ENCODE results near the gene POLK.
"Not testable (repeated sequence)": the region's sequence is repeated elsewhere in the genome, so short reads cannot be mapped to it uniquely, and the experiment has no call there.

The POLK gene

GRCh38 chr5:75522025-75522424 is 10.3 kb downstream of the POLK start:
- TF ChIP-seq GATA1 (IDR thresholded peaks at IDR 0.05; ENCODE audit: low read depth, low read length) (no peak), POLR2A (IDR thresholded peaks at IDR 0.05; ENCODE audit: low read length) (no peak)
- no peak for DNase-seq

DNA sequence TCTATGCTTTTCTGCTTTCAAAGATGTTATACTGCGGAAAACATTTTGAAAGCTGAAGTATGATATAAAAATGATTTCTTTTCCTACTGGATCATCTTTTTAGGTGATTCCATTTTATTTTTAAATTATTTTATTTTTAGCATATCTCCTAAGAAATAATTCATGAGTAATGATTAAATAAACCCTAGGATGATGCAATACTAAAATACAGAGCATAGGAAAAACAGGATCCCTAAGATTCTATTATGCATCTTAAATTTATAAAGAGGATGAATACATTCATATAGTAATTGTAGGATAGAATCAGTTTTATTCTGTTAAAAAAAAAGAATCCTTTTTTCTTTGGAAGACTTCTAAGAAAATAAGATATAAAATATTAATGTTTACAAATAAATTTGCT is 10.9 kb downstream of the POLK start:
- TF ChIP-seq GATA1 (IDR thresholded peaks at IDR 0.05; ENCODE audit: low read depth, low read length) (no peak), POLR2A (IDR thresholded peaks at IDR 0.05; ENCODE audit: low read length) (no peak)
- DNase-seq, result no peak

- TF ChIP-seq POLR2A (IDR thresholded peaks at IDR 0.05; ENCODE audit: low read length) (no peak), GATA1 (IDR thresholded peaks at IDR 0.05; ENCODE audit: low read depth, low read length) (no peak)
- DNase-seq, result no peak
Observed at GRCh38 chr5:75523275-75523674, 11.6 kb downstream of the POLK start.

DNA sequence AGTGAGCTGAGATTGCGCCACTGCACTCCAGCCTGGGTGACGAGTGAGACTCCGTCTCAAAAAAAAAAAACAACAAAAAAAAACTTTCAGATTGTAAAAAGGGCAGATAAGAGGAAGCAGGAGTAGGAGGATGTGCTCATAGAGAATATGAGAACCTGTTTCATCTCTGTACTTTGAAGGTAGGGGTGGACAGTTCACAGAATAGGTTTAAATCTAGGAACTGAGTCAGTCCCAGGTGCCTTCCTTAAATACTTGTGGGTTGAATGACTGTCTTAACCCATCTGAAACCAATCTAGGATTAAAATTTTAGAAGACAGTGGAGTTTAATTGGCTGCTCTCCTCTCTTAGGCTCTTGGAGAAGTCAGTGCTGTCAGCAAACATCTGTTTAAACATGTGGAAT is 12.4 kb downstream of the POLK start:
- TF ChIP-seq POLR2A (IDR thresholded peaks at IDR 0.05; ENCODE audit: low read length), result no peak
- no peak for TF ChIP-seq GATA1 (IDR thresholded peaks at IDR 0.05; ENCODE audit: low read depth, low read length)
- no peak for DNase-seq

- no peak for DNase-seq
- TF ChIP-seq GATA1 (IDR thresholded peaks at IDR 0.05; ENCODE audit: low read depth, low read length) (no peak), POLR2A (IDR thresholded peaks at IDR 0.05; ENCODE audit: low read length) (no peak)
Observed at GRCh38 chr5:75524591-75524990, 12.9 kb downstream of the POLK start.

DNA sequence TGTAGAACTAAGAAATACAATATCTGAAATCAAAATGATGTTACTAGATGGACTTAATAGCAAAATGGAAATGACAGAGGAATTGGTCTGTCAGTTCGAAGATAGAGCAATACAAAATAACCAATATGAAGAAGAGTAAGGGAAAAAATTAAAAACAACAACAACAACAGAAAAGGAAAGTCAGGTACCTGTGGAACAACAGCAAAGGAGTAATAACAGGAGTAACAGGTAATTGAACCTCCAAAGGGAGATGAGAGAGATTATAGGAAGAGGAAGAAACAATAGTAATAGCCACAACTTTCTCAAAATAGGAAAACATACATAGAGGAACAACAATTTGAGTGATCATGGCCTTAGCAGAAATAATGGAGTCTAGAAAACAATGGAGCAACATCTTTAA is 13.7 kb downstream of the POLK start:
- DNase-seq, result no peak
- TF ChIP-seq POLR2A (IDR thresholded peaks at IDR 0.05; ENCODE audit: low read length), result no peak
- no peak for TF ChIP-seq GATA1 (IDR thresholded peaks at IDR 0.05; ENCODE audit: low read depth, low read length)

DNA sequence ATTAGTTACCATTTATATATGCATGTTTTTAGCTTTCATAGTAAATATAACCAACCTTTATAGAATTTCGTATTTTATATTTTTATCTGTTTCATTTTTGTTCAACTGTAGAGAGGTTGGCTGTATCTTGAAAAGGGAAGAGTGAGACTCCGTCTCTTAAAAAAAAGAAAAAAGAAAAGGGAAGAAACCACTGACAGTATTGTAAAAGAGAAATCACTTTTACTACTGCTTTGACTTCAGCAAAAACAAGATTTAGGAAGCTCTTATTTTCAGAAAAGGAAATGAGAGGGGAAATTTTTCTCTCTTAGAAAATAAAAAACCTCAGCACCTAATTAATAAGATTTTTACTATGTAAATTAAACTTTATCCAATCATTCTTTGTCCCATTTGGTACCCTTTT is 14.4 kb downstream of the POLK start:
- DNase-seq, result no peak
- TF ChIP-seq POLR2A (IDR thresholded peaks at IDR 0.05; ENCODE audit: low read length), result no peak
- TF ChIP-seq GATA1 (IDR thresholded peaks at IDR 0.05; ENCODE audit: low read depth, low read length), result no peak

- no peak for DNase-seq
- no peak for TF ChIP-seq POLR2A (IDR thresholded peaks at IDR 0.05; ENCODE audit: low read length)
- no peak for TF ChIP-seq GATA1 (IDR thresholded peaks at IDR 0.05; ENCODE audit: low read depth, low read length)
Observed at GRCh38 chr5:75529185-75529584, 17.5 kb downstream of the POLK start.

GRCh38 chr5:75532190-75532589 is 20.5 kb downstream of the POLK start:
- TF ChIP-seq GATA1 (IDR thresholded peaks at IDR 0.05; ENCODE audit: low read depth, low read length) (no peak), POLR2A (IDR thresholded peaks at IDR 0.05; ENCODE audit: low read length) (no peak)

GRCh38 chr5:75533716-75534115 is 22.0 kb downstream of the POLK start:
- not testable (repeated sequence) for DNase-seq

More at GRCh38 chr5:75532190-75532589, 20.5 kb downstream of the POLK start:
- DNase-seq, result no peak

DNA sequence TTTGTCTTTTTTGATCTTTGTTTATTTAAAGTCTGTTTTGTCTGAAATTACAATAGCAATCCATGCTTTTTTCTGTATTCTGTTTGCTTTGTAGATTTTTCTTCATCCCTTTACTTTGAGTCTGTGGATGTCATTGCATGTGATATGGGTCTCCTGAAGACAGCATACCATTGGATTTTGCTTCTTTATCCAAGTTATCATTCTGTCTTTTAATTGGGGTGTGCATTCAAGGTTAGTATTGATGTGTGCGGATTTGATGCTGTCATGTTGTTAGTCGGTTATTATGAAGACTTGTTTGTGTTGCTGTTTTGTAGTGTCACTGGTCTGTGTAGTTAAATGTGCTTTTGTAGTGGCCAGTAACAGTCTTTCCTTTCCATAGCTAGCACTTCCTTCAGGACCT is 23.0 kb downstream of the POLK start:
- TF ChIP-seq GATA1 (IDR thresholded peaks at IDR 0.05; ENCODE audit: low read depth, low read length) (no peak), POLR2A (IDR thresholded peaks at IDR 0.05; ENCODE audit: low read length) (no peak)
- no peak for DNase-seq

DNA sequence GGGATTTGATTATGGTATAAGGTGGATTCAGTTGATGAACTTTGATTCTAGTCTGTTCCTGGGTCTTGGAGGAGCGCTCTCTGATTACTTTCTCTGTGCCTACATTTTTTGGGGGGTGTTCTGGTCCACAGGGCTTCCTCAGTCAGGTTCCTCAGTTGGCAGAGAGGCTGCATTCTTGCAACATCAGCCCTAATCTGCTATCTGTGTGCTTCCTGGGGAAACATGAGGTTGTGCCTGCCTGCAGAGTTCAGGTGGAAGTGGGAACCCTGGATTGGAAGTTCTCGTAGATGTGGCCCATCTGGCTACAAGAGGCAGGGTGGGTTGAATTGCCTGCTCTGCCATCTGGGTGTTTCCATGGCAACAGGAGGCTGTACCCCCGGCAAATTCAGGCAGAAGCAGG is 24.5 kb downstream of the POLK start:
- TF ChIP-seq GATA1 (IDR thresholded peaks at IDR 0.05; ENCODE audit: low read depth, low read length), result no peak
- TF ChIP-seq POLR2A (IDR thresholded peaks at IDR 0.05; ENCODE audit: low read length), result no peak
- DNase-seq, result no peak

DNA sequence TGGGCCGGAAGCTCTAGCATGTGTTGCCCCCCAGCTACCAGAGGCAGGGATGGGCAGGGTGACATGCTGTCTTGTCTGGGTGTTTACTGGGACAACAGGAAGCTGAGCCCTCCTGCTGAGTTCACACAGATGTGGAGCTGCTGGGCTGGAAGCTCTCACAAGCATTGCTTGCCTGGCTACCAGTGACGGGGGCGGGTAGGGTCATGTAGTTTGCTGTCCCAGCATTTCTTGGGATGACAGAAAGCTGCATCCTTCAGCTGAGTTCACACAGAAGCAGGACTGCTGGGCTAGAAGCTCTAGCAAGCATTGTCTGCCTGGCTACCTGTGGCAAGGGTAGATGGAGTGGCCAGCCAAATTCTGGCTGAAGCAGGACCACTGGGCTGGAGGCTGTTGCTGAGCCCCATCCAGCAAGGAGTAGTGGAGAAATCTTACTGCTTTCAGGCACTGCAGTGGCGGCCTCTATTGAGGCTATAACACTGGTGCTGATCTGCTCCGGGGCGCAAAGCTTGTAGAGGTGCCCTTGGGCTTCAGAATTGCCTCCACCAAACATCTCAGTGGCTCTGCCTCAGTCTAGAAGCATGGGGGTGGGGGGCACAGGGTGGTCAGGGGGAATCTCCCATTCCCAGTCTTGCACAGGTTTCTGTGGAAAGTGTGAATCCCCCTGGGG is 25.1 kb downstream of the POLK start:
- DNase-seq, result no peak
- TF ChIP-seq POLR2A (IDR thresholded peaks at IDR 0.05; ENCODE audit: low read length) (no peak), GATA1 (IDR thresholded peaks at IDR 0.05; ENCODE audit: low read depth, low read length) (no peak)

- TF ChIP-seq GATA1 (IDR thresholded peaks at IDR 0.05; ENCODE audit: low read depth, low read length) (no peak), POLR2A (IDR thresholded peaks at IDR 0.05; ENCODE audit: low read length) (no peak)
- no peak for DNase-seq
Observed at GRCh38 chr5:75538211-75538610, 26.5 kb downstream of the POLK start.

DNA sequence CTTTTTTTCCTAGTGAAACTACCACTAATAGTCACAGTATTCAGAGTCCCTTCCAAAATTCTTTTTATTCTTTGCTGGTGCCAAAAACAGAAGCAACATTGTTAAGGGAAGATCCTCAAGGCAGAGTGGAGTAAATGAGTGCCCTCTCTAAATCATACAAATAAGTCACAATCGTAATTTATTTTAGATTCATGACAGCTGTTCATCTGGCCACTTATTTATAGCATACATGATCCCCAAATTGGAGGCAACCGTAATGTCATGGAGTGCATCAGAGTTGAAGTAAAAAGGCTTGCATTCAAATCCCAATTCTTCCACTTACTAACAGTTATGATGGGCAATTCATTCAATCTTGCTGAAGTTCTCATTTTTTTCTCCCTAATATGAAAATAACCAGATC is 33.4 kb downstream of the POLK start:
- TF ChIP-seq POLR2A (IDR thresholded peaks at IDR 0.05; ENCODE audit: low read length), result no peak
- no peak for TF ChIP-seq GATA1 (IDR thresholded peaks at IDR 0.05; ENCODE audit: low read depth, low read length)
- DNase-seq, result no peak

GRCh38 chr5:75546830-75547229 is 35.1 kb downstream of the POLK start:
- peak; percentile 6 to 71 for DNase-seq
- TF ChIP-seq POLR2A (IDR thresholded peaks at IDR 0.05; ENCODE audit: low read length), result no peak
- TF ChIP-seq GATA1 (IDR thresholded peaks at IDR 0.05; ENCODE audit: low read depth, low read length), result no peak
